HG02884 (cell line): ENCODE data around the gene NEURL1B.

Experiments
- ATAC-seq: cut with Tn5 transposase; IDR thresholded peaks from one replicate; pipeline ENCODE4 v1.9.1; 2021; ENCODE audit warnings: mild to moderate bottlenecking, moderate library complexity; ENCODE audit not compliant: unreplicated experiment

Gene NEURL1B

GRCh38 chr5:172633403-172633970 lies 7.6 kb upstream of the NEURL1B start:
- ATAC-seq: no peak

- ATAC-seq: no peak
Observed at GRCh38 chr5:172634106-172634899, 6.8 kb upstream of the NEURL1B start.

GRCh38 chr5:172635038-172635437 lies 6.0 kb upstream of the NEURL1B start:
- no peak for ATAC-seq

- ATAC-seq: no peak
Observed at GRCh38 chr5:172636279-172637050, 4.6 kb upstream of the NEURL1B start.

- no peak for ATAC-seq
Observed at GRCh38 chr5:172637110-172637580, 3.9 kb upstream of the NEURL1B start.

GRCh38 chr5:172637740-172638139 lies 3.3 kb upstream of the NEURL1B start:
- ATAC-seq: no peak

- no peak for ATAC-seq
Observed at GRCh38 chr5:172638209-172638768, 2.8 kb upstream of the NEURL1B start.

GRCh38 chr5:172640139-172640538 lies 924 bp upstream of the NEURL1B start:
- ATAC-seq: no peak

- ATAC-seq: no peak
Observed at GRCh38 chr5:172641359-172642050, 442 bp downstream of the NEURL1B start.

GRCh38 chr5:172642051-172642409 lies 967 bp downstream of the NEURL1B start:
- ATAC-seq: no peak

- no peak for ATAC-seq
Observed at GRCh38 chr5:172642486-172642885, 1.4 kb downstream of the NEURL1B start.

GRCh38 chr5:172642926-172643871 lies 2.1 kb downstream of the NEURL1B start:
- ATAC-seq: no peak

- no peak for ATAC-seq
Observed at GRCh38 chr5:172644266-172644665, 3.2 kb downstream of the NEURL1B start.

GRCh38 chr5:172644711-172645110 lies 3.6 kb downstream of the NEURL1B start:
- no peak for ATAC-seq

GRCh38 chr5:172645271-172646055 lies 4.4 kb downstream of the NEURL1B start:
- ATAC-seq: no peak

GRCh38 chr5:172646716-172647285 lies 5.7 kb downstream of the NEURL1B start:
- ATAC-seq: no peak

GRCh38 chr5:172647352-172648012 lies 6.4 kb downstream of the NEURL1B start:
- ATAC-seq: no peak

- ATAC-seq: no peak
Observed at GRCh38 chr5:172648013-172648381, 6.9 kb downstream of the NEURL1B start.
